Measurements from ENCODE around the gene DOCK2.

- TF ChIP-seq POLR2AphosphoS5 (IDR thresholded peaks at IDR 0.05) = no peak
- no peak for TF ChIP-seq EP300 (IDR thresholded peaks at IDR 0.05)
- no peak for TF ChIP-seq CTCF (IDR thresholded peaks at IDR 0.05)
- TF ChIP-seq POLR2A (IDR thresholded peaks at IDR 0.05) = no peak
These were observed 34.5 kb upstream of the DOCK2 start for GRCh38 chr5:169602535-169602934.

Measured in upper lobe of left lung (tissue), 4 donors.